Neutrophil (primary cell): ENCODE measurements around the gene FLOT2.
"Not testable (repeated sequence)": the region's sequence is repeated elsewhere in the genome, so short reads cannot be mapped to it uniquely, and the experiment has no call there.

Source experiments
- H3K27ac ChIP-seq: fragments of 200-600 bp; sonication (generic); 2 replicates; pipeline ENCODE4 v1.5.1; 2016; ENCODE audit warnings: mild to moderate bottlenecking, moderate library complexity
- H3K27me3 ChIP-seq: fragments of 200-600 bp; sonication (generic); 2 replicates; pipeline ENCODE4 v1.6.0; 2016; ENCODE audit warnings: mild to moderate bottlenecking
- H3K36me3 ChIP-seq: fragments of 200-600 bp; sonication (generic); 2 replicates; pipeline ENCODE4 v1.5.1; 2017
- H3K4me1 ChIP-seq, 2 experiments: fragments of 200-600 bp in 1 of 2; sonication (generic) in 1 of 2; 1 replicate in 1 of 2; 2 replicates in 1 of 2; pipeline versions ENCODE4 v1.5.1 to v1.6.1; 2013 to 2016; ENCODE audit warnings: low read depth in 1 of 2, low read length in 1 of 2, mild to moderate bottlenecking in 1 of 2, moderate library complexity in 1 of 2; ENCODE audit not compliant: control insufficient read depth in 1 of 2, insufficient read depth in 1 of 2
- H3K4me3 ChIP-seq, 2 experiments: fragments of 200-600 bp in 1 of 2; sonication (generic) in 1 of 2; 1 replicate in 1 of 2; 2 replicates in 1 of 2; pipeline ENCODE4 v1.5.1; 2013 to 2016; ENCODE audit warnings: low read depth in 1 of 2, low read length in 1 of 2, mild to moderate bottlenecking in 1 of 2, moderate library complexity in 1 of 2
- H3K9me3 ChIP-seq: fragments of 200-600 bp; sonication (generic); 2 replicates; pipeline ENCODE4 v1.5.1; 2016
- TF ChIP-seq, protein P1 (sequence below): fragments of 200-600 bp; sonication (generic); IDR thresholded peaks from 2 replicates; pipeline ENCODE4 v1.5.1; 2016; ENCODE audit warnings: antibody characterized with exemption

FLOT2 gene

DNA sequence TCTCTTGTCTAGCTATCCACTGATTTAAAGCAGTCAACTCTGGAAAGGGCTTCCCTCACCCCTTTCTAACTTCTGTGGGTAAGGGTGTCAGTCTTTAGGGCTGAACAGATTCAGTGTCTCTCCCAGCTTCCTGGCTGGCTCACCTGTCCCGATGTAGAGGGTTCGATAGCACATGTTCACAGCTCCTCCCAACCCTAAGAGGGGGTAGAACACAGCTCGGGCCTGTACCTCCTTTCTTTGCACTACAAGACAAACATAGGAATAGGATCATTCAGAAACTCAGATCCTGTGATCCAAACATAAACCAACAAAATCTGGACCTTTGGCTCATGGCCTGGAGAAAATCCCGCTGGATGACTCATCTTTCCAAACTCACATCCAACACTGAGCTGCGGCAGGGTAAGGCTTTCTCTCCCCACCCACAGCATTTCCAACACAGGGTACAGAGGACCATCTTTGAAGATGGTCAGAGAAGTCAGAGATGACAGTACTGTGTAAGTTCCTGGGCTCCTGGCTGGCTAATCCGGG is 11.2 kb upstream of the FLOT2 start:
- no peak overlapping the region for H3K4me3 ChIP-seq
- peaks cover 90% of the 10 kb centered on the region for H3K36me3 ChIP-seq
- no peaks in the 10 kb centered on the region for H3K27me3 ChIP-seq
- H3K4me1 ChIP-seq, result peaks cover 0 to under 1% of the 10 kb centered on the region in 2 experiments
- no peak overlapping the region for H3K27ac ChIP-seq
- no peaks in the 10 kb centered on the region for H3K9me3 ChIP-seq
- TF ChIP-seq, protein P1, sequence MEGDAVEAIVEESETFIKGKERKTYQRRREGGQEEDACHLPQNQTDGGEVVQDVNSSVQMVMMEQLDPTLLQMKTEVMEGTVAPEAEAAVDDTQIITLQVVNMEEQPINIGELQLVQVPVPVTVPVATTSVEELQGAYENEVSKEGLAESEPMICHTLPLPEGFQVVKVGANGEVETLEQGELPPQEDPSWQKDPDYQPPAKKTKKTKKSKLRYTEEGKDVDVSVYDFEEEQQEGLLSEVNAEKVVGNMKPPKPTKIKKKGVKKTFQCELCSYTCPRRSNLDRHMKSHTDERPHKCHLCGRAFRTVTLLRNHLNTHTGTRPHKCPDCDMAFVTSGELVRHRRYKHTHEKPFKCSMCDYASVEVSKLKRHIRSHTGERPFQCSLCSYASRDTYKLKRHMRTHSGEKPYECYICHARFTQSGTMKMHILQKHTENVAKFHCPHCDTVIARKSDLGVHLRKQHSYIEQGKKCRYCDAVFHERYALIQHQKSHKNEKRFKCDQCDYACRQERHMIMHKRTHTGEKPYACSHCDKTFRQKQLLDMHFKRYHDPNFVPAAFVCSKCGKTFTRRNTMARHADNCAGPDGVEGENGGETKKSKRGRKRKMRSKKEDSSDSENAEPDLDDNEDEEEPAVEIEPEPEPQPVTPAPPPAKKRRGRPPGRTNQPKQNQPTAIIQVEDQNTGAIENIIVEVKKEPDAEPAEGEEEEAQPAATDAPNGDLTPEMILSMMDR, result no peak

DNA sequence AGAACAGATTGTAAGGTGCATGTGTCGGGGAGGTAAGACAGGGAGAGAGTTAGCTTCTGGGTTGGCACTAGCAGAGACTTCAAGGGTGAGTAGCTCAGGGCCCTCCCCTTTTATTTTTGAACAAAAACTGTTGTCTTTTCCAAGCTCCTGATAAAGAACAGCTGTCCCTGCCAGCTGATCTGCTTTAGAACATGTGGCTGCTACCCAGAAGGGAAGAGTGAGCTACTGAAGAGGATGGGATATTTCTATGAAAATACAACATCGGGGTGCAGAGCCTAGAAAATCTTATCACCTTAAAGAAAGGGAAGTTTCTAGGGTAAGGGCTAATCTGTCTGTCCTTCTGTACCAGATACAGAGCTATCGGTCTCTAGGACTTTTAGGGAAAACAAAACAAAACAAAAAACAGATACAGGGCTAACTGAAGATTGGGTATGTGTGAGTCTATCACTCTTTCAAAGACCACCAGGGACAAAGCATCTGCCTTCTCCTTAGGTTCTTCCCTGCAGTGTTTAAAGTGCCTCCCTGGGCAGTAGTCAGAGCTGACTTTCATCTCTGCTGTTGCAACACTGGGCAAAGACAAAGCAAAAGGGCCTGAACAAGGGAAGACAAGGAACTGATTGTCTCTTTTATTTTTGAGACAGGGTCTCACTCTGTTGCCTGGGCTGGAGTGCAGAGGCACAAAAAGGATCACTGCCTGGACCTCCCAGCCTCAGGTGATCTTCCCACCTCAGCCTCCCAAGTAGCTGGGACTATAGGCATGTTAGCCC is 10.4 kb upstream of the FLOT2 start:
- Histone ChIP-seq H3K36me3 (peaks cover 82% of the 10 kb centered on the region), H3K4me1 (peaks cover 6 to 8% of the 10 kb centered on the region in 2 experiments), H3K27me3 (no peaks in the 10 kb centered on the region), H3K4me3 (no peak overlapping the region), H3K9me3 (no peaks in the 10 kb centered on the region), H3K27ac (peak overlapping the region; percentile 48)
- TF ChIP-seq, protein P1, result no peak

GRCh38 chr17:28906706-28907438 is 9.3 kb upstream of the FLOT2 start:
- Histone ChIP-seq H3K4me3 (no peak overlapping the region), H3K27ac (peak overlapping the region; percentile 48), H3K4me1 (peaks cover 9 to 10% of the 10 kb centered on the region in 2 experiments), H3K9me3 (no peaks in the 10 kb centered on the region), H3K36me3 (peaks cover 71% of the 10 kb centered on the region), H3K27me3 (no peaks in the 10 kb centered on the region)
- TF ChIP-seq, protein P1, result no peak

DNA sequence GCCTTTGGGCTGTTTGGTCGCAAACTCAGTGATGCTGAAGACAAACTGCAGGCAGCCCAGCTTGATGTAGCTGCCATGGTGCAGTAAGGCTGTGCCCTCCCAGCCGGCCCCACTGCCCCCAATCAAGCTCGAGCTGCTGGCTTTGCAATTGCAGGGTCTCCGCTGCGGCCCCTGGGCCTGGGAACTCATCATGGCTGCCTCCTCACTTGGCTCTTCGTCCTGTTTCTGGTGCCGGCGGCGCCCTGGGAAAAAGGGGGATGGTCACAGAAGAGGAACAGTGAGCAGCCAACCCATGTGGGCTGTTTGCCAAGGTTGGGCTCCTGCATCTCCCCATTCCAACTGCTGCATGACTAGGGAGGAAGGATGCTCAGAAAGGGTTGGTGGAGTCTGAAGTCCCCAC is 8.7 kb upstream of the FLOT2 start:
- peaks cover 15 to 16% of the 10 kb centered on the region in 2 experiments for H3K4me1 ChIP-seq
- no peaks in the 10 kb centered on the region for H3K27me3 ChIP-seq
- peaks cover 65% of the 10 kb centered on the region for H3K36me3 ChIP-seq
- TF ChIP-seq, protein P1, result no peak
- H3K27ac ChIP-seq, result peak overlapping the region; percentile 48
- H3K9me3 ChIP-seq, result no peaks in the 10 kb centered on the region
- H3K4me3 ChIP-seq, result no peak overlapping the region

DNA sequence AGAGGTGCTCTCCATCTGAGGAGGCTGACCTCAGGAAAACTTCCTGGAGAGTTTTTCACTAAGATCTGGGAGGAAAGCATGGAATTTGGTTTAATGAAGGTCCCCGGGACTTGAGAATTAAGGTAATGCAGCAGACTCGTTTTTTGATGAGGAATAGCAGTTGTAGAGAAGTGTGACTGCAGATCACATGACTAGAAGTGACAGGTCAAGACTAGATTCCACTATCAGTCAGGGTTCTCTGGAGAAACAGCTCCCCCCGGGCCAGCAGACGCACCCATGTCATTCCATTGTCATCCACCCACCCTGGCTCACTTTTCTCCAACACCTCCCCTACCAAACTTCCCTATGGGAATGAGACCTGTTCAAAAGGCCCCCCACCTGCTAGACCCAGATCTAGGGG is 7.3 kb upstream of the FLOT2 start:
- peaks cover 29% of the 10 kb centered on the region in 2 experiments for H3K4me1 ChIP-seq
- H3K36me3 ChIP-seq, result peaks cover 58% of the 10 kb centered on the region
- H3K27ac ChIP-seq, result peak overlapping the region; percentile 94
- no peaks in the 10 kb centered on the region for H3K9me3 ChIP-seq
- H3K4me3 ChIP-seq, result no peak overlapping the region
- H3K27me3 ChIP-seq, result no peaks in the 10 kb centered on the region
- TF ChIP-seq, protein P1, result no peak

GRCh38 chr17:28903546-28903841 is 6.0 kb upstream of the FLOT2 start:
- H3K9me3 ChIP-seq, H3K27me3 ChIP-seq: not testable (repeated sequence)
- H3K27ac ChIP-seq, result peak overlapping the region; percentile 94
- H3K4me3 ChIP-seq, result peak overlapping the region in 1 of 2 experiments; percentile 84
- H3K4me1 ChIP-seq, result peaks cover 40 to 41% of the 10 kb centered on the region in 2 experiments
- H3K36me3 ChIP-seq, result peaks cover 50% of the 10 kb centered on the region
